ENCODE data around the gene ZNF205.

DNA sequence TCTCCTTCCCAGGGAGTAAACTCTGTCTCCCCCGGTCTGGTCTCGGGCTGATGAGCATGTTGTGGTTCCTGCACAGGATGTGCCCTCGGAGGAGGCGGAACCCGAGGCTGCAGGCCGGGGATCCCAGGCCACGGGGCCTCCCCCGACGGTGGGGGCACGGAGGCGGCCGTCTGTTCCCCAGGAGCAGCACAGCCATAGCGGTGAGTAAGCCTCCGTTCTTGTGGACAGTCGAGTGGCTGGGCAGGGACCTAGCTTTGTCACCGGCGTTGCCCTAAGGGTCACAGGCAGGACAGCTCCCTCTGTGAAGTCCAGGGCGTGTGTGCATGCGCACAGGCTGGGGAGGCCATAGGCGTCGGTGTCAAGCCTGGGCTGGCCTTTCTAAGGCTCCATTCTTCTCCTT lies 26.0 kb downstream of the ZNF205 start:
- TF ChIP-seq, protein P1, sequence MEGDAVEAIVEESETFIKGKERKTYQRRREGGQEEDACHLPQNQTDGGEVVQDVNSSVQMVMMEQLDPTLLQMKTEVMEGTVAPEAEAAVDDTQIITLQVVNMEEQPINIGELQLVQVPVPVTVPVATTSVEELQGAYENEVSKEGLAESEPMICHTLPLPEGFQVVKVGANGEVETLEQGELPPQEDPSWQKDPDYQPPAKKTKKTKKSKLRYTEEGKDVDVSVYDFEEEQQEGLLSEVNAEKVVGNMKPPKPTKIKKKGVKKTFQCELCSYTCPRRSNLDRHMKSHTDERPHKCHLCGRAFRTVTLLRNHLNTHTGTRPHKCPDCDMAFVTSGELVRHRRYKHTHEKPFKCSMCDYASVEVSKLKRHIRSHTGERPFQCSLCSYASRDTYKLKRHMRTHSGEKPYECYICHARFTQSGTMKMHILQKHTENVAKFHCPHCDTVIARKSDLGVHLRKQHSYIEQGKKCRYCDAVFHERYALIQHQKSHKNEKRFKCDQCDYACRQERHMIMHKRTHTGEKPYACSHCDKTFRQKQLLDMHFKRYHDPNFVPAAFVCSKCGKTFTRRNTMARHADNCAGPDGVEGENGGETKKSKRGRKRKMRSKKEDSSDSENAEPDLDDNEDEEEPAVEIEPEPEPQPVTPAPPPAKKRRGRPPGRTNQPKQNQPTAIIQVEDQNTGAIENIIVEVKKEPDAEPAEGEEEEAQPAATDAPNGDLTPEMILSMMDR (IDR thresholded peaks at IDR 0.05) = no peak
- TF ChIP-seq POLR2A (IDR thresholded peaks at IDR 0.05) = no peak
